CD4-positive, alpha-beta T cell treated with Interleukin-15 for 4 hours (primary cell): Measurements from ENCODE around the gene ZFP30.
A peak's percentile ranks its signal among the peaks of the same experiment; 100 is the strongest.
"Not testable (repeated sequence)": the region's sequence is repeated elsewhere in the genome, so short reads cannot be mapped to it uniquely, and the experiment has no call there.

Source experiments
- DNase-seq: peaks from one replicate; pipeline ENCODE4 v3.0.0-alpha.2; 2020; ENCODE audit warnings: low spot score

The ZFP30 gene

GRCh38 chr19:37655301-37655688 lies at the start of gene ZFP30:
Gene ZFP30, minus strand, starts transcription at chr19:37655465. Its CDS starts 7,643 bp downstream, at chr19:37647822.
- peak; percentile 67 for DNase-seq

GRCh38 chr19:37699057-37699456 lies 43.8 kb upstream of the ZFP30 start:
- no peak for DNase-seq

GRCh38 chr19:37698216-37698615 lies 43.0 kb upstream of the ZFP30 start:
- no peak for DNase-seq

- DNase-seq: no peak
Measured at GRCh38 chr19:37695144-37695899, 40.1 kb upstream of the ZFP30 start.

- no peak for DNase-seq
Measured at GRCh38 chr19:37692956-37693620, 37.8 kb upstream of the ZFP30 start.

GRCh38 chr19:37691881-37692504 lies 36.7 kb upstream of the ZFP30 start:
- DNase-seq: peak; percentile 78

GRCh38 chr19:37683520-37683919 lies 28.3 kb upstream of the ZFP30 start:
- no peak for DNase-seq

- DNase-seq: no peak
Measured at GRCh38 chr19:37669450-37669914, 14.2 kb upstream of the ZFP30 start.

GRCh38 chr19:37657157-37657556 lies 1.9 kb upstream of the ZFP30 start:
- not testable (repeated sequence) for DNase-seq

GRCh38 chr19:37655689-37656371 lies 565 bp upstream of the ZFP30 start:
- peak; percentile 79 for DNase-seq

- DNase-seq: peak; percentile 4
Measured at GRCh38 chr19:37654629-37655300, 500 bp downstream of the ZFP30 start.

GRCh38 chr19:37654118-37654517 lies 1.1 kb downstream of the ZFP30 start:
- DNase-seq: peak; percentile 4

- no peak for DNase-seq
Measured at GRCh38 chr19:37635076-37636056, 19.9 kb downstream of the ZFP30 start.

GRCh38 chr19:37594982-37595382 lies 60.3 kb downstream of the ZFP30 start:
- peak; percentile 65 for DNase-seq

GRCh38 chr19:37594304-37594981 lies 60.8 kb downstream of the ZFP30 start, which contains the start of the genes ZNF540 and ZNF571:
Gene ZNF540, plus strand, starts transcription at chr19:37594876. Its CDS starts 3,572 bp downstream, at chr19:37598448.
Gene ZNF571, minus strand, starts transcription at chr19:37594792. Its CDS starts 8,116 bp downstream, at chr19:37586676.
- peak; percentile 92 for DNase-seq

- no peak for DNase-seq
Measured at GRCh38 chr19:37593996-37594303, 61.3 kb downstream of the ZFP30 start.

- DNase-seq: no peak
Measured at GRCh38 chr19:37583340-37583739, 71.9 kb downstream of the ZFP30 start.

GRCh38 chr19:37572203-37572602 lies 83.1 kb downstream of the ZFP30 start:
- DNase-seq: no peak

GRCh38 chr19:37565370-37565669 lies 89.9 kb downstream of the ZFP30 start:
- DNase-seq: no peak
